GM18909 (cell line): Measurements from ENCODE around the gene COBL.
"Not testable (repeated sequence)": the region's sequence is repeated elsewhere in the genome, so short reads cannot be mapped to it uniquely, and the experiment has no call there.

Experiments used
- ATAC-seq: cut with Tn5 transposase; IDR thresholded peaks from one replicate; pipeline ENCODE4 v1.9.1; 2021; ENCODE audit warnings: mild to moderate bottlenecking; ENCODE audit not compliant: unreplicated experiment, poor library complexity

The COBL gene

DNA sequence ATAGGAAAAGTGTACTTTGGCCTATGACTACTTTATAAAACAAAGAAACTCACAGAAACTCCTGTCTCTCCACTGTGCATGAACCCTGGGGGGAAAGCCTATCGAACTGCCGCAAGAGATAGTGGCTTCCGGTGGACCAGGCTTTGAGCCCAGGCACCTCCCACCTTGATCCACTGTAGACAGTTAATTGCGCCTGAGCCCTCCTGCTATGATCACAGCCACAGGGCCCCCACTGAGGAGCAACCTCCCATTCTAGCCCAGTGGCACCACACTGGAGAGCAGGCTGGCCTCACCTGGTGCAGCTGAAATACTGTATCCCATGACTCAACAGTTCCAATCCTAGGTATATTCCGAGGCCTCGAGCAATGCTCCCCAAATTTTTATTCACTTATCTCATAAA, 98.8 kb downstream of the COBL start:
- no peak for ATAC-seq

DNA sequence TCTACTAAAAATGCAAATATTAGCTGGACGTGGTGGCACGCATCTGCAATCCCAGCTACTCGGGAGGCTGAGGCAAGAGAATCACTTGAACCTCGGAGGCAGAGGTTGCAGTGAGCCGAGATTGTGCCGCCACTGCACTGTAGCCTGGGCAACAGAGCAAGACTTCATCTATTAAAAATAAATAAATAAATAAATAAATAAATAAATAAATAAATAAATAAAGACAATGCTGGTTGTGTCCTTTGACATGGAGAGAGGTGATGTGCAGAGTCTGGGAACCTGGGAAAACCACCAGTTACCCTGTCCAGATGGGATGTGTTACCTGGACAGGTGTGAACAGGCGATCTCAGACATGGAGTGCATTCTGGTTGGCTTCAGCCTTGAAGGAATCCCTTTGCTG, 102.5 kb downstream of the COBL start:
- ATAC-seq, result no peak

DNA sequence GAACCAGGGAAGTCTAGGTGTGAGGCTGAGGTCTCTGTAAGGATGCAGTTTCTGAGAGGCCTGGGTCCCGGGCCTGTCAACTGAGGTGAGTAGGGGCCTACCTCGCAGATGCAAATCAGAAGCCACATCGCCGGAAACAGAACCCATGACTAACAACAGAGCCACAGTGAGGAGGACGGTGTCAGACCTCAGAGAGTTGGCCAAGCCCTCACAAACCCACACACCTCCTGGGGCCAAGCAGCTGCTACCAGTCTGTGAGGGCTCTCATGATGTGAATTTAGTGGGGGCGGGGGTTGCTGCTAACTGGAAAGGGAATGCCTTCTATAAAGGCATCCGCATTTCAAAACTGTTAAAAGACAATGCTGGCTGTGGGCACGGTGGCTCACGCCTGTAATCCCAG, 103.0 kb downstream of the COBL start:
- no peak for ATAC-seq

DNA sequence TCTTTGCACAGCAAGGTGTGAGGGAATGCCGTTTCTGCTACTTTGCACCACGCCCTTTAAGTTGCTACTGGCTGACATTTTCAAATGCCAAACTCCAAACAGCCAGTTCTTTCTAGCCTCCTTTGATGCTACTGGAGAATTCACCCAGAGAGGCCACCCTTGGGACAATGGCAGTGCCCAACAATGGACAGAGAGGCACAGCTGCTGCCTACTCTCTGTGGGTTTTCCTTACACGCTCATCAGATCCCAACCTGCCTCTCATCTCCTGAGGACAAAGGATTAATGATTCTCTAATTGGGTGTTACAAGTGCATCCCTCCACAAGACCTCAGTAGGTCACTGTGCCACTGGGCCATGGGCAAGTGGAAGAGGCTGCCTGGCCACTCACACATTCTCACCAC, 105.8 kb downstream of the COBL start:
- ATAC-seq, result no peak

DNA sequence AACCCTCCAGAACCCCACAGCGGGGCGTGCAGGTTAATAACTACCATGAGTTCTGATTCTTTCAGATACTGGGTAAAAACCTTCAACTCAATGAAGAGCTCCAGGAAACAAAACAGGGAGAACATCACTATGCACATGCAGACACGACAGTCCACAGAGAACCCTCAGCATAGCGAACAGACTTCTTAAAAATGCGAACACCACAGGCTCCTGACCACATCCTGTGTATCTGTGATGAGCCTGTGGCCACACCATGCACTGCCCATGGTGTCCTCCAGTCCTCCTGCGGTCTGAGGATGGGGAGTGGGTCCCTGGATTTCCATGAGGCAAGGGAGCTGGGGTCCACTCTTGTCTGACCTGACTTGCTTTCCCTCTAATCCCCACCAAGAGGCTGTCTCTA, 107.2 kb downstream of the COBL start:
- no peak for ATAC-seq

DNA sequence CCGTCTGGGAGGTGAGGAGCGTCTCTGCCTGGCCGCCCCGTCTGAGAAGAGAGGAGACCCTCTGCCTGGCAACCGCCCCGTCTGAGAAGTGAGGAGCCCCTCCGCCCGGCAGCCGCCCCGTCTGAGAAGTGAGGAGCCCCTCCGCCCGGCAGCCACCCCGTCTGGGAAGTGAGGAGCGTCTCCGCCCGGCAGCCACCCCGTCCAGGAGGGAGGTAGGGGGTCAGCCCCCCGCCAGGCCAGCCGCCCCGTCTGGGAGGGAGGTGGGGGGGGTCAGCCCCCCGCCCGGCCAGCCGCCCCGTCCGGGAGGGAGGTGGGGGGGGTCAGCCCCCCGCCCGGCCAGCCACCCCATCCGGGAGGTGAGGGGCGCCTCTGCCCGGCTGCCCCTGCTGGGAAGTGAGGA, 108.5 kb downstream of the COBL start:
- not testable (repeated sequence) for ATAC-seq

DNA sequence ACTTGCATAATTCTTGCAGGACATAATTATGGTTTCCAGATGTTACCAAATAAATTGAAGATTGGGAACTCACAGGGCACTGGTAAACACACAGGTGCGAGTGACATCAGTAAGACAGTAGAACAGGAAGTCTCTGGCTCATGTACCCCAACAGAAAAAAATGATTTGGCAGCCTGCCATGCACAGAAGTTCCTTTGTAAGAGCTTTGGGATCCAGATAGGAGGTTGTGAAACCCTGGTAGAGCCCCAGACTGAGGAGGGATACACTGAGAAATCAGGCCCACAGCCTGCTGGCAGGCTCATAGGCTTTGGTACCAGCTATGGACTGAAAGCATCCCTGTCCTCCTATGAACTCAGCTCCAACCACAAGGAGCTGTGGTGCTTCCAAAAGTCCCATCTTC, 118.0 kb downstream of the COBL start:
- ATAC-seq, result no peak

DNA sequence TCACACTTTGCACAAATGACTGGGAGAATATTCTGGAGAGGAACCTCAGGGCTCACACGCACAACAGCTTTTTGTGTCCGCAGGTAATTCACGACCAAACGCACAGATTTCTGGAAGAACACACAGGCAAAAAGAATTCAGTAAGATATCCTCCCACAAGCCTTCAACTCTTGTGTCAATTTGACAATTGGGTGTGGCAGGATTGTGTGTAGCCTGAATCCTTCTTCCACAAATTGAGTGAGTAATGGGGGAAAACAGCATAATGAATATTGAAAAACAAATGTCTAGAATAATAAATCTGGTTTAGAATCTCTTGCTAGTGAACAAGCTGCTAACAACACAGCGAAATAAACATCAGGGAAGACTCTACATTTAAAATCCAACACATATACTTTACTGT, 125.6 kb downstream of the COBL start:
- no peak for ATAC-seq

DNA sequence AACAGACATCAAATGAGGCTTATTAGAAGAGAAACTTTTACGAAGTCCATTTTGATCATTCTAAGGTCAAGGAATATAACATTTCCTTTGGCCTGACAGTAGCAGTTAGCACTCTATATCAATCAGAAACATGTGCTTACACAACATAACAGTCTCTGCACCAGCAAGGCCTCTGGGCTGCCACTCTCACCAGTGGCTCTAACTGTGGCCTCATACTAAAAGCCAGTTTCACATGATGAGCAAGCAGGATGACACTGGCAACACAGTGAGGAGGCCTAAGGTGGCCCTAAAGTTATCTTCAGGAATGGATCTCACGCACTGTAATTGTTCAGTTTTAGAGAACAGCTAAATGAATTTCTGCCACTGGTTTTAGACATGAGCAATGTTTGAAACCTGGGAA, 126.8 kb downstream of the COBL start:
- no peak for ATAC-seq

DNA sequence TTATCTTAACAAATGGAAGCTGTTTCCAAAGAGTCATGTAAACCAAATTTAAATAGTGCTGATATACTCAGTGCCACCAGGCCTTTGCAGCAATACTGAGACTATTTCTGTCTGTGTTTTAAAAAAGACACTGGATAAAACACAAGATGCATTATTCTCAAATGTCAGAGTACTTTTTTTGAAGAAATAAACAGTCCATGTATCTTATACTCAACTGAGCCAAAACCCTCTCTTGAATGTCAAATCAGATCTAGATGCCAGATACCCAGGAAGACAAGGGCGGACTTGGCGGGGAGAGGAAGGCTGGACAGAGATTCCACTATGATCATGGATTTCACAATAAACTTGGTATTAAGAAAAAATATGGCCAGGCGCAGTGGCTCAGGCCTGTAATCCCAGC, 127.6 kb downstream of the COBL start:
- ATAC-seq, result no peak

DNA sequence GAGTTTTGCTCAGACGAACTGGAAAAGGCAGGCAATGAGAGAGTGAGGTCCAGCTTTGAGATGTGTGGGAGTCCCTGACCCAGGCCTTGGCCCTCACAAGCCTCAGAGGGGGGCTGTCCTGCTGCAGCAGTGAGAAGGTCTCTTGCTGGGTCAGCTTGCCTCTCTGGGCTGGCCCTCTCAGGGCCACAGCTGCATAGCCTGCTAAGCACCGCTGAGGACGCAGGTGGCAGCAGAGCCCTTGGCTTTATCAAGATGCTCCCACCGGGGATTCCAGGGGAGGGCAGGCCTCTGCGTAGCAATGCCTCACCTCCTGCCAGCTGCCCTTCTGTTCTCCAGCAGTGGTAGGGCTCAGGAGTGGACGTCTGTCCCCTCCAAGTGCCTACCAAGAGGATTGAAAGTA, 128.7 kb downstream of the COBL start:
- no peak for ATAC-seq

DNA sequence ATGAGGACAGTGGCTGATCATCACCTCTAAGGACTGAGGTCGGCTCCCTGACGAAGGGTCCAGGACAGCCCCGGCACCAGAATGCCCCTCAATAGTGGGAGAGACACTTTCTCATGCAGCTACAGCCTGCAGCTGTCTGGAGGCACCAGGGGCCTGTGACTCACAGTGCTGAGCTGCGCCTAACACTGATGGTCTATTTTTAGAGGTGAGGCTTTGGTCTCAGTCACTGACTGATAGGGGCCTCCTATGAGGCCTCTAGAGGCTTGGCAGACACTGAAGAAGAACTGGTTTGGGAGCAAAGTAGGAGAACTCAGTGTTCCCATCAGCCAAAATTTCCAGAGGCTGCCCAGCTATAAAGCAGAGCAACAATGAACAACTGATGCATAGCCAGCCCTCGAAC, 130.1 kb downstream of the COBL start:
- ATAC-seq, result no peak

DNA sequence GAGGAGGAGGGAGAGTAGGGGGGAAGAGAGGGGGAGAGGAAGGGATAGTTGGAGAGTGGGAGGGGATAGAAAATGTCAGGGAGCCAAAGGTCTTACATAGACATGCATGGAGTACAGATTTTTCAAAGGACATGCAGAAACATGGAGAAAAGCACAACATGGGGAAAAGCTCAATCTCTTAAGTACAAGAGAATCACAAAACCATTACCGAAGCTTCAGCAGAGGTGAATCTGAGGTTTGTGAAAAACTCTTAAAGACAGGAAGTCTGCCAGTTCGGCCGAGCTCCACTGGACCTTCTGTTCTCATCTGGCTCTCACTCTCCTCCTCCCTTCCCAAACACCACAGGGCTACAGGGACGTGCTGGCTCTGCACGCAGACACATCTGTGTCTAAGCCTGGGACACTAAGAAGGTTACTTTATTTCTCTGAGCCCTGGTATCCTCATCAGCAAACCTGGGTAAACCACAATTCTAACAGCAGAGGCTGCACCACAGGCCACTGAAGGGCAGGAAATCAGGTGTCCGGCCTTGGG, 133.9 kb downstream of the COBL start:
- ATAC-seq, result no peak

DNA sequence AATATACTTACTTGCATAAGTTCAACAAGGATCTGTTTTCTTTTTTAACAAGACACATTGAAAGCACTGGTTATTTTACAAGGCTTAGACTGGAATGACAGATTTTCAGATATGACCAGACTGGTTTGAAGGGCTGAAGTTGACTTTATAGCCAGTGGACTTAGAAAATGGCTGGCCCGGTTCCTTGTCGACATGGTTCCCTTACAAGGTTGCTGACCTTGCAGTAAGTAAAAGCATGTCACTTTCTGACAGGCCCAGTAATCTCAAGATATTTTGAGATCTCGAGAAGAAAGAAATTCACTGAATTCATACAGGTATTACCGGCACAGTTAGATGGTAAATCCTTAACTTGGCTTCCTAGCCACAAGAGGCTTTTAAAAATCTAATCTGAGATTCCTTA, 136.5 kb downstream of the COBL start:
- ATAC-seq, result no peak

DNA sequence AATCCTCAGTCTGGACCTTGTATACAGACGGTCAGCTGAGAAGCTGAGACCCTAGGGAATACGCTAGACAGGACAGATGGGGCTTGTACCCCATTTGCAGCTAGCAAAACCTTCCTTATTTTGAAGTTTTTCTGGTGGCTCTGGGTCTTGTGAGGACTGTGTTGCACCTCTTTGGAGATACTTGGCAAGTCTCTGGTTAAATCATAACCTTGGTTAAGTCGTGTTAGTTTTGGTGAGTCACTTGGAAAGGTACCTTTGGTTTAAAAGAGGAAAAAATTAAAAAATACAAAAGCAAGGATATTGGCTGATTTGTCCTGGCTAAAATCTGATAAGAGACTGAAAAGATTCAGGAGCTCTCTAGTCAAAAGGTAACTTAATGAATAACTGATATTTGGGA, 140.6 kb downstream of the COBL start:
- no peak for ATAC-seq

DNA sequence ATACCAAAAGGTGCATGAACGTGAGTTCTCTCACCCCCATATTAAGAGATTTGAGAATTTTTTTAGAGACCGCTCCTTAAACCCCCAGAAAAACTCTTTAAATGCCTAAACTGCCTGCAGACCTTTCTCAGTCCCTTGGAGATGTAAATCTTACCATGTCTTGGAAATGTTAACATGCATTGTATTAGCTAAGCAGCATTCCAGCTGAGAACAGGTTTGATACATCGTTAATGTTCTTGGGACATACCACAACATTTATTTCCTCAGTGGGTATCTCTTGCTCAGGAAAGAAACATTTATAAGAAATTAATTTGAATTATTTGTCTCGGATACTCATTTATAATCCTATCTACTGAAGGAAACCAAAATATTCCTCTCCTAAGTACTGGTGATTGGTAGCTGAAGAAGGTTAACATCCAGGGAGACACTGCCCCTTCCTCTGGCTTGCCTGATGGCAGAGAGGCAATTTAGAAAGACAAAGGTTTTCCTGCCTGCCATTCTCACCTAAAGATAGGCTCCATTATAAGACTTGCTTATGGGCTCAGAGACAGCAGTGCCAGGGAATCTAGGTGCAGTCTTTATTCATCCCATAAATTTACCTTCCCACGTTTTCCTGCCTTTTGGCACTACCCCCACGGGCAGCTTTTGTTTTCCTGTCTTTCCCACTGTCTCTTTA, 141.2 kb downstream of the COBL start:
- no peak for ATAC-seq

DNA sequence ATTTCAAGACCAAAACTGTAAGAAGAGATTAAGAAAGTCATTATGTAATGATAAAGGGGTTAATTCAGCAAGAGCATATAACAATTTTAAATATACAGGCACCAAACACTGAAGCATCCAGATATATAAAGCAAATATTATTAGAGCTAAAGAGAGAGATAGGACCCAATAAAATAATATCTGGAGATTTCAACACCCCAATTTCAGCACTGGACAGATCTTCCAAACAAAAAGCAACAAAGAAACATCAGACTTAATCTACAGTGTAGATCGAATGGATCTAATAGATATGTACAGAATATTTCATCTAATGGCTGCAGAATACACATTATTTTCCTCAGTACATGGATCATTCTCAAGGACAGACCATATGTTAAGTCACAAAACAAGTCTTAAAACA, 151.3 kb downstream of the COBL start:
- no peak for ATAC-seq

DNA sequence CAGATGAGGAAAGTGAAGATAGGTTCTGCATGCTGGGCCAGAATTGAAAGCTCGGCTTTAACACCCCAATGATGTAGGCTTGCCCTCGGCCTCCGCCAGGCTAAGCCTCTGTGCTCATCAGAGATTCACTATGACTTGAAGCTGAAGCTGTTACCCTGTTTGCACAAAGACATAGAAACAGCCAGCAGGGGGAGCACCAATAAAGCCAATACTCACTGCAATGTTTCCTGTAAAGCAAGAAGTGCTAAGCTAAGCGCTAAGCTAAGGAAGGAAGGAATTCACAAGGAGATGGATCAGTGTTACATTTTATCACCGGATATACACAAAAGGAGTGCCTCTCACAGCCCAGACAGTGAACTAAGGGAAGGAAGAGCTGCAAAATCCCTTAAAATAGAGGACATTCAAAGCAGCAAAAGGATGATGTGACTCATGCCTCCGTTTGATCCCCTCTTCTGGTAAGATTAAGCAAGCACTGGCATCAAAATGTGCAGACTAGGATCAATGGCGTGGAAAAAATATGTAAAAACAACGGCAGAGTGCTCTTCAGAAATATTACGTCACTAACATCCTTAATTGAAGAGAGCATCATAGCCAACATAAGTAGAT, 153.8 kb downstream of the COBL start:
- ATAC-seq, result peak; percentile 92

DNA sequence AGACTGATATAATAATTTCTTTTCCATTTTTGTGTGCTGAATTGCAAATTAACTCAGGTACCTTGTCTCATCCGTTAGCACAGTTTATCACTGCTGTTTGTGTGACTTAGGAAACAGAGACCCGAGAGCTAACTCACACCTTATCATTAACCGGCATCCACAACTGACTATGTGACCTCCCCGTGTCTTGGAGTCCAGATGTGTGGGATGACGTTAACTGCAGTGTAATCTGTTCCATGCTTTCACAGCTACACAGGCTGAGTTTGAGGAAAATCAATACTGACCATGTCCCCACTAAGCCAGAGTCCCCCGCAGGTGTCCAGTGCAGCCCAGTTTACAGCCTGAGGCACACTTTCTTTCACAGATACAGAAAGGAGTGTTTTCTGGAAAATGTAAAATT, 154.7 kb downstream of the COBL start:
- ATAC-seq, result no peak

DNA sequence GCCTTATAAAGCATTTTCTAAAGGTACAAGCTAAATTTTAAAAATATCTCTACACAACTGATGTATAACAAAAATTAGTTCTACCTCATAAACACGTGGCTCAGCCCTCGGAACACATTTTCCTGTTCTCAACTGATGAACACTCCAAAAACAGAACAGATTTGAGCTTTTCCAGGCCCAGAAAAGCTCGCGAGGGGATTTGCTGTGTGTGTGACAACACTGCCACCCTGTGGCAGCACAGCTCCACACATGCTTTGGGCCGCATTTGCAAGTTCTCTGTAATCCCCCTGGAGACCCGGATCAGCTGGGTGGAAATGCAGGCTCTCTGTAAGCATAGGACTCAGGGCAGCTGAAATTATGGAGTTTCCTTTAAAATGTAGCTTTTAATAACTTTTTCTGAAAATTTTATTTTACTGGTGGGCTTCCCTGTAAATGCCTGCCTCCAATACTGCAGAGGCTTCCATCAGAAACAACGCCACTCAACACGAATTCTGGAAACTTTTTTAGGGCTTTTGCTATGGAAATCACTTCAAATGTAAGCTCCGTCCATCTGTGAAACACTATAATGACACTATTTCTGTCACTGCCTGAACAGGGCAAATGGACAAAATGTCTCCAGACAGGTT, 155.5 kb downstream of the COBL start:
- peak; percentile 54 for ATAC-seq

DNA sequence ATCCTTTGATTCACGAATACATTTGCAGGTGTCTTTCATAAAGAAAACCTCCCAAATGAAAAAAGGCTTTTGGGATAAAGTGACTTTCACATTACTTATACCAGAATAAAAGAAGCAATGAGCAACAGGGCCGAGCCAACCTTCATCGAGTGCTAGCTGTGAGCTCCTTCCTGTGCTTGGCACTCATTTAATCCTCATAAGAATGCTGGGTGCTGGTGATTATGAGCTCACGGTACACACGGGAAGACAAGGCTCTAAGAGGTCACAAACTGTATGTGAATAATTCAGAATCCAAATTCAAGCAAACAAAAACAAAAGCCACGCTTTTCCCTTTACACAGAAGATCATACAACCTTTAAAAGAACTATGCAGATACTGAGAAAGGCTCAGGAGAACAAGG, 156.2 kb downstream of the COBL start:
- no peak for ATAC-seq
